ENCODE results near the gene DCLRE1B. TPM values are rescaled to one million over a fixed set of nuclear protein-coding genes. Genes with fewer than 3 reads are reported as not detected.

DCLRE1B gene
- total RNA-seq (ENCODE audit: insufficient read depth, low replicate concordance), result 9.6 TPM

DNA sequence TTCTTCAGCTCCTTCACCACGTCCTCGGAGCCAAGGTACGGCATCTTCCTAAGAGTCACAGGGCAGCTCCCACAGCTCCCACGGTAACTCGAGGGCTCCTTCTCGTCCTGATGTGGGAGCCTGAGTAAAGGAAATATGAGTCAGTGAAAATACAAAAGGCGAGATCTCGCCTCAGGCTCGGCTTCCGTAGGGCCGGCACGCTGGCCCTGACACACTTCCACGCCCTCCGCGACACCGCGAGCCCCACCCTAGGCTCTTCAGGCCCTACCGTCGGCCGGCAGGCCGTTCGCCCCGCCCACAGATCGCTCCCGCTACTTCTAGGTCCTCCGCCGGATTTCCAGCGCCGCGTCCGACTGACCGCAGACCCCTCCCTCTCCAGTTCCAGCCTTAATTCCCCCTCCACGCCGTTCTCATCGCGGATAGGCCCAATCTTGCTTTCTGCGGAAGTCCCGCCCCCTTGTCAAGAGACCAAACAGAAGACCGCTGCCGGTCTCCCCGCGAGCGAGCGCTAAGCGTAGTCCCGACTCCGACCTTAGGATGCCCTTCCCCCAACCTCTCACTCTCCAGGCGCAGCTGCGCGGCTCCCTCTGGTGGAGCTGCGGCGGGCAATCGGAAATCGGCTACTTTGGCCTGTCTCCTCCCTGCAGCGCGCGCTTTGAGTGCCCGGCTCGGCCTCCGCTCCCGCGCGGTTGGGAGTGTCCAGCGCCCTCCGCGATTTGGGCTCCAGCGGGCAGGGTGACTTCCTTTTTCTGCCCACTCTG lies at the start of gene DCLRE1B, which contains the start of gene AP4B1:
Gene DCLRE1B (plus strand): TSS at position 653 of the 761 bp plus-strand sequence. CDS start 261 bp downstream, outside the sequence.
Gene AP4B1 (minus strand): TSS at position 126 of the 761 bp plus-strand sequence. CDS start 82 bp downstream, at position 44.
- peak; percentile 100 for DNase-seq (ENCODE audit: low spot score)

DNA sequence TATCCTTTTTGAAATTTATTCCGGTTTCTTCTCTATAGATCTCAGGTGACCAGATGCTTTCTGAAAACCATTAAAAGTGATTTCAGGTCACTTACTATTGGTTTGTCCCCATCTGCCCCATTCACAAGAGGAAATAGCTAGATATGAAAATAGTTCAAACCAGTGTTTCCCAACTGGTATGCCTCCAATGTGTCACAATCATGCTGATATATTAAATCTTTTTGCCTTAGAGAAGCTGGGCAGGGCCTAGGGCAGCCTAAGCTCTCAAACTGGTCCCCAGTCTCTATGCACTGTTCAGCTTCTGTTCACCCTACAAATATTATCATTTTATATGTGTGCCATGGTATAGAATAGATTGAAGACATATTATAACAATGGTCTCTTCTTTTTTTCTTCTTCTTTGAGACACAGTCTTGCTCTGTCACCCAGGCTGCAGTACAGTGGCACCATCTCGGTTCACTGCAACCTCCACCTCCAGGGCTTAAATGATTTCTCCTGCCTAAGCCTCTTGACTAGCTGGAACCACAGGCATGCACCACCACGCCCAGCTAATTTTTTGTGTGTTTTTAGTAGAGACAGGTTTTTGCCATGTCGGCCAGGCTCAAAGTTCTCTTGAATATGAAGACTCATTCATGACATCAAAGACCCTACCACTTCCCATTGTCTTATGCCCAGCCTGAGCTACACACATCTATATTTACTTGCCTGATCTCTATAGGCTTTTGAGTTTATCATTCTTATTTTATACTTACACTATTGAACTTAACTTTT lies 49.3 kb upstream of the DCLRE1B start:
- DNase-seq (ENCODE audit: low spot score), result no peak

DNA sequence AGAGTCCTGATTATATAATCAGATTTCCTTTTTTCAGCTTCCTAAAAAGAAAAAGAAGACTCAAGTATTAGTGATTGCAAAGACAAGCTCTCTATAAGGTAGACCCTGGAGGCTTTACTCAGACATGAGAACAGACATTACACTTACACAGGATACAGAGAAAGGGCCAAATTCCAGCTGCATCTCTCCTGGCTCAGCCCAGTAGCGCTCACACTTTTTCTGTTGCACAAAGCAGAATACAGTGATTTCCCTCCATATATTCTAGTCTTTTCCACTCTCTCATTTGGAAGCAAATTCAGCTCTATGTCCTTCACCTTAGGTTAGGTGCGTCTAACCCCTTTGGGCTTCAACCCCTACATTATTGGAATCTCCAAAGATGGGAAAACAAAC lies 48.7 kb upstream of the DCLRE1B start:
- DNase-seq (ENCODE audit: low spot score), result no peak

DNA sequence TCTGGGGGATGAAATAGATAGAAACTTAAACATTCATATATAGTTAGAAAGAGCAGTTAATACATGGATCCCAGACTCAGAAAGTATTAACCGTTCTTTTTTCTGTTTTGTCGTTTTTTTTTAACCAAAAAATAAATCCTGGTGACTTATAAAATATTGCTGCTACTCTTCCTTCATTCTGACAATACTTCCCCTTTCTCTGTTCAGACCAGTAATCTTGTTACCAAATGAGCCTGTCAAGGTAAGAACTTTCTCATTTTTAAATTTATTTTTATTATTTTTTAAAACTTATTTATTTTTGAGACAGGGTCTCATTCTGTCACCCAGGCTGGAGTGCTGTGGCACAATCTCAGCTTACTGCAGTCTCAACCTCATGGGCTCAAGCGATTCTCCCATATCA lies 47.4 kb upstream of the DCLRE1B start:
- DNase-seq (ENCODE audit: low spot score), result no peak

DNA sequence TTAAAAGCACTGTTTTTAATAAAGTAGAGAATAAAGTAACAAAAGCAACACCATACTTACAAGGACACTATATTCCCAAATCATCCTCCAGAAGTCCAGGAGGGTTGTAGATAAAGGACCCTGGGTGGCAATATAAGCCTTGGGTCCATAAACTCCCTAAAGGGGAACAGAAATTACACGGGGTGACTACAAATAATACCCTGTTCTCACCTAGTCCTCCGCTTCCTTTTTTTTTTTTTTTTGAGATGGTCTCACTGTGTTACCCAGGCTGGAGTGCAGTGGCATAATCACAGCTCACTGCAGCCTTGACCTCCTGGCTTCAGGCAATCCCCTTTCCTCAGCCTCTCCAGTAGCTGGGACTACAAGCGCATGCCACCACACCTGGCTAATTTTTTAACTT lies 46.7 kb upstream of the DCLRE1B start:
- DNase-seq (ENCODE audit: low spot score), result no peak

DNA sequence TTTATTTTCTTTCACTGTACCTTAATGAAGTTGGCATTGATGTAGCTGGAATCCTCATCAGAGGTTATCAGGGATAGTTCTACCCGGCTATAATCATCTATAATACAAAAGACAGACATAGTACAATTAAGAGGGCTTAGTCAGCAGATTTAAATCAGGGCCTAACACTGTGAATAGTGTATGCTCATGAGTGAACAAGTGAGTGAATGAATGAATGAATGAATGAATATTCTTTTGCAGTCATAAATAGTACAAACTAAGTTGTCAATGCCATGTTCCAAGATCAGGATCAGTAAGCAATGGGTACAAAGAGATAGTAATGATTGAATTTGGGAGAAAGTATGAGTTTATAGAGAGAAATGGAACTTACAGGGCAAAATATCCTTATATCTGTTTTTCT lies 46.1 kb upstream of the DCLRE1B start:
- DNase-seq (ENCODE audit: low spot score), result no peak

DNA sequence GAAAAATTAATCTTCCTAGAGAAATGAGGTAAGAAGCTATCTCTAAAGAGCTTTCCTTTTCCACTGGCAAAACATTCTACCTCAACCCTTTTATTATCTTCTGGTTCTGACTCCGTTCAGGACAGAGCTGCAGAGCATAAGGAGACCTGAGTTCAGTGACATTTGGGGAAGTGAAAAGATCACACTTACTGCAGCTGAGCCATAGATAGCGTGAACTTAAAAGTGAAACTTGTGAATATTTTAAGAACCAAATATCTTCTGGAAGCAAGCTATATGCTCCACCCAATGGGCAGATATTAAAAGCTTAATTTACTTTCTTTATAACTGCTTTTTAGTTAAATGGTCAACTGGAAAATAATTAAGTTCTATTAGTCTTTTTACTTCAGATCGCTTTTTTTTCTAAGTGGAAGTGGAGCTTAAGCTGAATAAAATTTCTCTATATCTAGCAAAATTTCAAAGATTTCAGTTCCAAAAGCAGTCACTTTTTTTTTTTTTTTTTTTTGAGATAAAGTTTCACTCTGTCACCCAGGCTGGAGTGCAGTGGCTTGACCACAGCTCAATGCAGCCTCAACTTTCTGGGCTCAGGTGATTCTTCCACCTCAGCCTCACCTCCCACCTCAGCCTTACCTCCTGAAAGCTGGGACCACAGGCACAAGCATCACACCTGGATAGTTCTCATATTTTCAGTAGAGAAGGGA lies 45.5 kb upstream of the DCLRE1B start:
- DNase-seq (ENCODE audit: low spot score), result no peak

DNA sequence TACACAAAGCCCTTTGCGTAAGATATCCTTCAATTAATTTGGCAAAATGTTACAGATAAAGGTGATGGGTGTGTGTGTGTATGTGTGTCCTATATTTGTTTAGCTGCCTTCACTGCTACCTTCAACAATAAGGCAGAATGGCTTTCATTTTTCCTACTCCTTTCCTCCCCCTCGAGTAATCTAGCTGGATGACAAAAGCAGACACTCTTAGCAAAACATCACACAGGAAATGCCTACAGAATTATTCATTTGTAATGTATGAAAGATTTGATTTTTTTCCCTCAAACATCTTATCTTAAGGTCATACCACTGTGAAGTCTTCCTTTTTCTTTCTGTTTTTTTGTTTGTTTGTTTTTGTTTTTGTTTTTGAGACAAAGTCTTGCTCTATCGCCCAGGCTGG lies 44.2 kb upstream of the DCLRE1B start:
- DNase-seq (ENCODE audit: low spot score), result peak; percentile 17

DNA sequence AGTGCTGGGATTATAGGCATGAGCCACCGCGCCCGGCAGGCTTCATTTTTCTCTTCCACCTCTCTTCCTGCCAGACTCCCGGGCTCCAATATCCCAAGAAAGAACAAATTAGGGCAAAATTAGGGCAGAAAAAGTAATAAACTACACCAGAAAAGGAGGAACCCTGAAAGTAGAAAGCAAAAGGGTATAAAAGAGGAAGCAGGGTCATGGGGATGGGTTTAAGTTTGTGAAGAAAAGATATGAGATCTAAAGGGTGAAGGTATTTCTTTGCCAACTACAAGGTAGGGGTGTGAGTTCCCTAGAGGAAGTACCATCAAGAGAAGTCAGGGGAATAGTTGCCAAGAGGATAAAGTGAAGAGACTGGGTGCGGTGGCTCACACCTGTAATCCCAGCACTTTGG lies 43.5 kb upstream of the DCLRE1B start:
- DNase-seq (ENCODE audit: low spot score), result no peak

DNA sequence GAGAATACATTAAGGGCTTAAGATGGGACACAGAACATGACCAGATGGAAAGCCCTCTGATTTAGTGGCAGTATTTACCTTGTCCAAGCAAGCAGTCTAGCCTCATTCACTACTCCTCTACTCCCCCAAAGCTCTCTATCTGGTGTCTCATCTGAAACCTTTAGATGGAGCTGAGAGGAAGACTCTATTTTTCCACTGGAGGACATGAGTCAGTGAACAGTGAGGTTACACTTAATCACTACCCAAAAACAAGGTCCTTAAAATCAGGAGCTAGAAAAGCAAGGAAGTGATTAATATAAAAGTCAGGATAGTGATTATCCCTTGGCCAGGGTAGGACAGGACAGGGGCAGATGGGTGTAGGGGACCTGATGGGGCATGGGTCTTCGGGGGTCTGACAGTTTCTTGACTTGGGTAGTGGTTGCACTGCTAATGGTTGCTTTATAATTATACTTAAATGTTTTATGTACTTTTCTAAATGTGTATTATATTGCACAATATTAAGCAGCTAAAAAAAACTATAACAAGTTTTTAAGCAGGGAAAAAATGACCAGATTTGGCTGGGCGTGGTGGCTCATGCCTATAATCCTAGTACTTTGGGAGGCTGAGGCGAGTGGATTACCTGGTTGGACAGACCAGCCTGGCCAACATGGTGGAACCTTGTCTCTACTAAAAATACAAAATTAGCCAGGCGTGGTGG lies 36.6 kb upstream of the DCLRE1B start:
- DNase-seq (ENCODE audit: low spot score), result no peak

DNA sequence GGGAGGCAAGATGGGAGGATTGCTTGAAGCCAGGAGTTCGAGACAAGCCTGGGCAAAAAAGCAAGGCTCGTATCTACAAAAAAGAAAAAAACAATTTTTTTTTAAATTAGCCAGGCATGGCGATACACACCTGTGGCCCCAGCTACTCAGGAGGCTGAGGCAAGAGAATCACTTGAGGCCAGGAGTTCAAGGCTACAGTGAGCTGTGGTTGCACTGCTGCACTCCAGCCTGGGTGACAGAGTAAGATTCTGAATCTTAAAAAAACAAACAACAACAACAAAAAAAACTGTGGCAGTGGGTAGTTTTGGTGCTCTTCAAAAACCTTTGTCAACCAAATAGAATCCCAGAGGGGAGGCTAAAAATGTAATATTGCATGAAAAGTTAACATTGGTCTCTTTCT lies 34.3 kb upstream of the DCLRE1B start:
- no peak for DNase-seq (ENCODE audit: low spot score)

DNA sequence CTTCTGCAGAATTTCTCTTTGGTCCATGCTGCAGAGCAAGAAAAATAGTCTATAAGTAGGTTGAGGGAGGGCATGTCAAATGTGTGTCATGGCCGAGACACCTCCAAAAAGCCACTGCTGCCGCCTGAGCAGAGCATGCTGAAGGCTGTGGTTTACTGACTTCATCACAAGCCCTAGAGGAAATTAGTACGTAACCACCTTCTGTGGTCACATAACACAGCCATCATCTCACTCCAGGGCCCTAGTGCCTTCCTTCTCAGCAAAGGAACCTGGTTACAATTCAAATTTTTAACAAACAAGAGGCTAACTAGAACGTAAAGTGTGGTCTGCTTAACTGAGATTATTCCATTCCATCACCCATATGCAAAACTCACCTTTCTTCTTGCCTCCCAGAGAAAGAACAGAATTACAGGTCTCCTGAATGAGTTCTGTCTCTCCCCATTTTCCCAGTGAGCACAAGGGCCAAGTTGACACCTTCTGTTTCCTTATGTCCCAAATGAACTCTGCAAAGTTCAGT lies 33.5 kb upstream of the DCLRE1B start, which contains the start of gene PTPN22:
Gene PTPN22 (minus strand): TSS at position 116 of the 517 bp plus-strand sequence.
- no peak for DNase-seq (ENCODE audit: low spot score)

DNA sequence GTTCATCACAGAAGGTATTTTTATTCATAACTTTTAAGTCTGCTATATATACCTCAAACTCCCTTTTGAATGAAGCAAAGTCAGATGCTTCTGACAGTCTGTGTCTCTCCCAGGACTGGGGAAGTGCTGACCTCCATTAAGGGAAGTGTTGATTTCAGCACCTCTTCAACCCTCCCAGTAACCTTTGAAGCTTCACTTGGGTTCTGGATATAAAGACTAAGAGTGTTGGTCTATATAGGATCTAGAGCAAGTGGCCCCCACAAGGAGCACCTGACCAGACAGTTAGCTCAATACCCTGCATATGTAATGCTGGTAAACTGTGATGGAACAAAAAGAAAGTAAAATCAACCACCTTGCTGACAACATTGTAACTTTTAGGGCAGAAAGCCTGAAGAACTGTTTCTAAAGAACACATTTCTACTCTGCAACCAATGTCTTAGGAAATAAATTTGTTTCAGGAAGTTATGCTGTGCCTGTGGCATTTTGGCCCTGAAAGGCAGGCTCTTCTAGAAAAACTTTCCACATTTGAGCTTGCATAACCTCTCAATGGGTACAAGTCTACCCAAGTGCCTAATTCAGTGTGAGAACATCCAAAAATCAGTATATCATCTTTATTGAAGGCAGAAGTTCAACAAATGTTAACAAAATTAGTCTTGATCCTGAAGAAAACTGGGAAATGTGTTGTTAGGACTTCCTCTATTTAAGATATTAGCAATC lies 32.7 kb upstream of the DCLRE1B start:
- no peak for DNase-seq (ENCODE audit: low spot score)

DNA sequence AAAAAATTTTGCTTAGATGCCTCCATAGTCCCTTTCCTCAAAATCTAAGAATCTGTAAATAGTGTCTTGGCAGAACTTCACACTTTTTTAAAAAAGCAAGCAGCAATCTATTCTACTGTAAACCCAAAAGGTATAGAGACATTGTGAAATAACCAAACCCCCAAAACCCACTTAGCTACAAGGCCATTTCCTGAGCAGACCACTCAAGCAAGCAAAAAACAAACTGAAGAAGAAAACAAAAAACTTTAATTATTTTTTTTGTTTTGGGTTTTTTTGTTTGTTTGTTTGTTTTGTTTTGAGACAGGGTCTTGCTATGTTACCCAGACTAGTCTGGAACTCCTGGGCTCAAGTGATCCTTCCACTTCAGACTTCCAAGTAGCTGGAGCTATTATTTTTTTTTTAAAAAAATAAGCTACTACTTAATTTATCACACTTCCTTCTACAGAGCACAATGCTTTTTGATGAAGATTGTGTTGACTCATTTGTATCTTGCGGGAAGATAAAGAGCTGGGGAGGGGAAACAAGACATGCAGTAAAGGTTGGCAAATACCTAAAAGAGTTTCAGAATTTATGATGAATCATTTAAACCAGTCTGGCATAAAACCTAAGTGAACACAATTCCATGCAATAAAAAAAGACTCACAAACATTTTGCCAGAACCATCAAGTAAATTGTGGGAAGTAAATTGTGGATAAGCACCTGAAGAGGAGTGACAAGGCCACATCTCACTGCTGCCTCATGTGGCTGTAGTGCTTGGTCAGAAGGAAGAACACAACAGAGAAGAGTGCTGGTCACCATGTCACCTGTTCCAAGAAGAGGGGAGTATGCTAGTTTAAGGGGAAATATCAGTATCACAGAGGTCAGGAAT lies 30.9 kb upstream of the DCLRE1B start:
- no peak for DNase-seq (ENCODE audit: low spot score)

DNA sequence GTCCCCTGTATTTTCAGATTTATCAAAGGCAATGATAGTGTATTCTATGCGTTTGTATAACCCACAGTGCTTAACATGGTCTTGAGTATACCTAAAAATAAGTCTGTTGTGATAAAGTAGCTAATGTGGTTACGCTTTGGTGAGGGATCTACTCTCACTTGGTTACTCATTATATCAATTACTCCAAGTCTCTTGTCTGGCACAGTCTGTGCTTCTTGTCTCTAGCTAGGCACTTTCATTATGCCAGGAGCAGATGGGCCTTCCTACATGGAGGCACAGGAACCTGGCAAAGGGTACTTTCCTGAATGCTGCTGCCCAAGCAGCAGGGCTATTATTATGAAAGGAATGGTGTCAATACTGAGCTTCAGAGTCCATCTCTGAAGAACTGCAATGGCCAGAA lies 29.4 kb upstream of the DCLRE1B start:
- no peak for DNase-seq (ENCODE audit: low spot score)

DNA sequence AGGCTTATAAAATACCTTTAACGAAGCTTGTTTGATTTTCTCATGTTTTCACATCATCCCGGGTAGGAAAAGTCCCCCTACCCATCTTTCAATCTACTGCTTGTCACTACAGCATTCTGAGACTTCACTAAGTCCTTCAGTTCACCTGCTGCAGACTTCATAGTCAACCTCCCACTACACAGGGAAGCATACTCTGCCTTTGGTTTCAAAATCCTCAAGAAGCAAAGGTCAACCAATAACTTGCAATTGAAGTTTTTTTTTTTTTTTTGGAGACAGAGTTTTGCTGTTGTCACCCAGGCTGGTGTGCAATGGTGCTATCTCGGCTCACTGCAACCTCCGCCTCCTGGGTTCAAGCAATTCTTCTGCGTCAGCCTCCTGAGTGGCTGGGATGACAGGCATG lies 28.9 kb upstream of the DCLRE1B start:
- no peak for DNase-seq (ENCODE audit: low spot score)

DNA sequence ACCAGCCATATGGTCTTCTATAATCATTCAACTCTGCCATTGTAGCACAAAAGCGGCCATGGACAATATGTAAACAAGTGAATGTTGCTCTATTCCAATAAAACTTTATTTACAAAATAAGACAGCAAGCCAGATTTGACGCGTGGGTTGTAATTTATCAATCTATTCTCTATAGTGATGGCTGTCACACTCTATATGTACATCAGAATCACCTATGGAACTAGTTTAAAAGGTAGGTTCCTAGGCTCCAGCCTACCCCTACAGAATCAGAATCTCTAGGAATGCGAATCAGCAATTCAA lies 25.4 kb upstream of the DCLRE1B start:
- no peak for DNase-seq (ENCODE audit: low spot score)

DNA sequence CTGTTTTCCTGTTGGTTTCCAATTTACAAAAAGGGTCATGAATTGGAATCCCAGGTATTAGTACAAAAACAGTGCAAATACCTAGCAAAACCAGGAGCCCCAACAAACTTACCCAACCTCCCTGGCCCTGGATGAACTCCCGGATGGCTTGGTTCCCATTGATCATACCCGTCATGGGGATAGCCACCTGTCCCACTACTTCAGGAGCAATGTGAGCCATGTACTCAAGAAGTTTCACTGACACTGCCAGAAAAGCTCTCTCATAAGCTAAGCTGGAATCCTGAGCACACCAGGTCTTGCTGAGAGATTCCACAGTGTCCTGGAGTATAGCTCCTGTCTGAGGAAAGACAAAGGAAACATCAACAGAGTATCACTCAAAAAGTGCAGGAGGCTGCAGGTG lies 23.5 kb upstream of the DCLRE1B start:
- DNase-seq (ENCODE audit: low spot score), result no peak

DNA sequence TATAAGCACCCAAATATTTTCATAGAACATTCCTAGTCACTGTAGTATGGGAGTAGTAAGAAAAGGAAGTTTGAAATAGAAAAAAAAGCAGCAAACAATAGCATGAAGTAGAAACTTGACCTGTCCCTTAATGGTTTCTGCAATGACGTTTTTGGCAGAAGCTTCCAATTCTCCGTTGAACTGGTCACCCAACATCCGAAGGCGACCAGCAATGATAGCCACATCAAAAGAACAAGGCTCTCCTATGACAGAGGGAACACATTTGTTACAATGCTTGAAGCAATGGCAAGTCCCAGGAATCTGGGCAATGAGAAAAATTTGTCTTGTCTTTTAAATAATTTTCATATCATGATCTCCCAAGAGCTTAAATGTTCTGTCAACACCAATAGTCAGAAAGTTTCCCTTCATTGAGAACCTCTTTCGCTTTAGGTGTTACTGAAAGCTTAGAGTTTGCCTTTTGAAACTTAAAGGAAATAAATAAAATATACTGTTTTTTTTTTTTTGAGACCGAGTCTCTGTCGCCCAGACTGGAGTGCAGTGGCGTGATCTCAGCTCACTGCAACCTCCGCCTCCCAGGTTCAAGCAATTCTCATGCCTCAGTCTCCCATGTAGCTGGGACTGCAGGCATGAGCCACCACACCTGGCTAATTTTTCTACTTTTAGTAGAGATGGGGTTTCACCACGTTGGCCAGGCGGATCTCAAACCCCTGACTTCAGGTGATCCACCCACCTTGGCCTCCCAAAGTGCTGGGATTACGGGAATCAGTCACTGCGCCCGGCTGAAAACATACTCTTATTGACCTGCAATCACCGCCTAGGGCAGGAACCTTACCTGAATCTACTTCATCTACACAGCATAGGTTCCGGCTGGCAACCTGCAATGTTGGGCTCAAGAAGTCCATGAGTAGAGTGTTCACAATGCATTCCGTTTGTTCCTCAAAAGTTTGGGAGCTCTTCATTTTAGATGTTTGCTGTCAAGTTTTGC lies 18.4 kb upstream of the DCLRE1B start:
- no peak for DNase-seq (ENCODE audit: low spot score)

Data from umbilical cord (tissue), 2 donors.